SK-N-SH treated with all-trans-retinoic acid at 6 μM for 48 hours (cell line): Measurements from ENCODE around the gene PTPRG.

Source experiments
- ESRRG ChIP-seq: fragments of 250-450 bp; sonication (Bioruptor Pico); IDR thresholded peaks from 2 replicates; pipeline ENCODE4 v1.6.1; 2021; ENCODE audit warnings: mild to moderate bottlenecking
- ISL1 ChIP-seq: fragments of 250-450 bp; sonication (Bioruptor Pico); IDR thresholded peaks from 2 replicates; pipeline ENCODE4 v2.1.2; 2022; ENCODE audit warnings: mild to moderate bottlenecking, moderate library complexity
- PPARA ChIP-seq: fragments of 250-450 bp; sonication (Bioruptor Pico); IDR thresholded peaks from 2 replicates; pipeline ENCODE4 v1.5.0; 2020; ENCODE audit warnings: mild to moderate bottlenecking, borderline replicate concordance
- TCF4 ChIP-seq: fragments of 250-450 bp; sonication (Bioruptor Pico); IDR thresholded peaks from 2 replicates; pipeline ENCODE4 v1.8.0; 2021; ENCODE audit warnings: mild to moderate bottlenecking, moderate library complexity, borderline replicate concordance
- TOX ChIP-seq: fragments of 250-450 bp; sonication (Bioruptor Pico); IDR thresholded peaks from 2 replicates; pipeline ENCODE4 v1.8.0; 2021; ENCODE audit warnings: mild to moderate bottlenecking, moderate library complexity, borderline replicate concordance
- ZC3H10 ChIP-seq: fragments of 250-450 bp; sonication (Bioruptor Pico); IDR thresholded peaks from 2 replicates; pipeline ENCODE4 v1.5.1; 2021; ENCODE audit warnings: mild to moderate bottlenecking, moderate library complexity
- ZNF8 ChIP-seq: fragments of 450-650 bp; formaldehyde crosslinking; IDR thresholded peaks from 2 replicates; pipeline ENCODE4 v1.5.0; 2020; ENCODE audit warnings: mild to moderate bottlenecking, moderate library complexity
- TF ChIP-seq, protein P1 (sequence below): fragments of 250-450 bp; sonication (Bioruptor Pico); IDR thresholded peaks from 2 replicates; pipeline ENCODE4 v1.5.1; 2021; ENCODE audit warnings: mild to moderate bottlenecking, moderate library complexity
- TF ChIP-seq, protein P2 (sequence below): fragments of 250-450 bp; sonication (Bioruptor Pico); IDR thresholded peaks from 2 replicates; pipeline ENCODE4 v1.5.1; 2020; ENCODE audit warnings: low read depth, mild to moderate bottlenecking, moderate library complexity
- TF ChIP-seq, protein P3 (sequence below): fragments of 250-450 bp; sonication (Bioruptor Pico); IDR thresholded peaks from 2 replicates; pipeline ENCODE4 v1.8.0; 2021; ENCODE audit warnings: low read depth, mild to moderate bottlenecking, moderate library complexity, borderline replicate concordance

DNA sequence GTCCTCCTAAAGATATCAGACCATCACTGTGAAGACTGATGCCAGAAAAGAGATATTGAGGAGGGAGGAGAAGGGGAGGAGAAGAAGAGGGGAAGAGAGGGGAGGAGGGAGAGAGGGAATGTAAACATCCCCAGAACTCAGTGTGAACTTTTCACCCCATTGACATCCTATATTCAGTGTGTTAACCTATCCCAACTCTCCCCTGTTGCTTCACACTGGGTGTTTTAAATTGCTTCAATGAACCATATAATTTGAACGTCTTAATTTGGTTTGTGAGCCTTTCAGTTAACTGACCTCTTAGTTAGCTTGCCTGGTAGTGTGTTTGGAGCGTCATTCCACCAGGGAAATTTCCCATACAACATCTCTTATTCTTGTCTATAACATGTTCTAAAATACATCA, 29.8 kb upstream of the PTPRG start:
- TF ChIP-seq, protein P1, sequence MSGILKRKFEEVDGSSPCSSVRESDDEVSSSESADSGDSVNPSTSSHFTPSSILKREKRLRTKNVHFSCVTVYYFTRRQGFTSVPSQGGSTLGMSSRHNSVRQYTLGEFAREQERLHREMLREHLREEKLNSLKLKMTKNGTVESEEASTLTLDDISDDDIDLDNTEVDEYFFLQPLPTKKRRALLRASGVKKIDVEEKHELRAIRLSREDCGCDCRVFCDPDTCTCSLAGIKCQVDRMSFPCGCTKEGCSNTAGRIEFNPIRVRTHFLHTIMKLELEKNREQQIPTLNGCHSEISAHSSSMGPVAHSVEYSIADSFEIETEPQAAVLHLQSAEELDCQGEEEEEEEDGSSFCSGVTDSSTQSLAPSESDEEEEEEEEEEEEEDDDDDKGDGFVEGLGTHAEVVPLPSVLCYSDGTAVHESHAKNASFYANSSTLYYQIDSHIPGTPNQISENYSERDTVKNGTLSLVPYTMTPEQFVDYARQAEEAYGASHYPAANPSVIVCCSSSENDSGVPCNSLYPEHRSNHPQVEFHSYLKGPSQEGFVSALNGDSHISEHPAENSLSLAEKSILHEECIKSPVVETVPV (CRISPR knock-in tag) = no peak
- no peak for TF ChIP-seq TCF4
- TF ChIP-seq ZC3H10 (CRISPR knock-in tag) = no peak
- no peak for TF ChIP-seq ESRRG (CRISPR knock-in tag)
- TF ChIP-seq, protein P2, sequence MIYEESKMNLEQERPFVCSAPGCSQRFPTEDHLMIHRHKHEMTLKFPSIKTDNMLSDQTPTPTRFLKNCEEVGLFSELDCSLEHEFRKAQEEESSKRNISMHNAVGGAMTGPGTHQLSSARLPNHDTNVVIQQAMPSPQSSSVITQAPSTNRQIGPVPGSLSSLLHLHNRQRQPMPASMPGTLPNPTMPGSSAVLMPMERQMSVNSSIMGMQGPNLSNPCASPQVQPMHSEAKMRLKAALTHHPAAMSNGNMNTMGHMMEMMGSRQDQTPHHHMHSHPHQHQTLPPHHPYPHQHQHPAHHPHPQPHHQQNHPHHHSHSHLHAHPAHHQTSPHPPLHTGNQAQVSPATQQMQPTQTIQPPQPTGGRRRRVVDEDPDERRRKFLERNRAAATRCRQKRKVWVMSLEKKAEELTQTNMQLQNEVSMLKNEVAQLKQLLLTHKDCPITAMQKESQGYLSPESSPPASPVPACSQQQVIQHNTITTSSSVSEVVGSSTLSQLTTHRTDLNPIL (CRISPR knock-in tag) = no peak
- no peak for TF ChIP-seq PPARA (CRISPR knock-in tag)
- no peak for TF ChIP-seq ZNF8
- TF ChIP-seq ISL1 (CRISPR knock-in tag) = no peak
- TF ChIP-seq, protein P3, sequence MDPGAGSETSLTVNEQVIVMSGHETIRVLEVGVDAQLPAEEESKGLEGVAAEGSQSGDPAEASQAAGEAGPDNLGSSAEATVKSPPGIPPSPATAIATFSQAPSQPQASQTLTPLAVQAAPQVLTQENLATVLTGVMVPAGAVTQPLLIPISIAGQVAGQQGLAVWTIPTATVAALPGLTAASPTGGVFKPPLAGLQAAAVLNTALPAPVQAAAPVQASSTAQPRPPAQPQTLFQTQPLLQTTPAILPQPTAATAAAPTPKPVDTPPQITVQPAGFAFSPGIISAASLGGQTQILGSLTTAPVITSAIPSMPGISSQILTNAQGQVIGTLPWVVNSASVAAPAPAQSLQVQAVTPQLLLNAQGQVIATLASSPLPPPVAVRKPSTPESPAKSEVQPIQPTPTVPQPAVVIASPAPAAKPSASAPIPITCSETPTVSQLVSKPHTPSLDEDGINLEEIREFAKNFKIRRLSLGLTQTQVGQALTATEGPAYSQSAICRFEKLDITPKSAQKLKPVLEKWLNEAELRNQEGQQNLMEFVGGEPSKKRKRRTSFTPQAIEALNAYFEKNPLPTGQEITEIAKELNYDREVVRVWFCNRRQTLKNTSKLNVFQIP (CRISPR knock-in tag) = no peak
- no peak for TF ChIP-seq TOX (CRISPR knock-in tag)
